Esophagus squamous epithelium (tissue), 5 donors: Measurements from ENCODE around the gene RAB14. TPM values are rescaled to one million over a fixed set of nuclear protein-coding genes. Genes with fewer than 3 reads are reported as not detected.
A peak's percentile ranks its signal among the peaks of the same experiment; 100 is the strongest.
"Not testable (repeated sequence)": the region's sequence is repeated elsewhere in the genome, so short reads cannot be mapped to it uniquely, and the experiment has no call there.

Experiments
- DNase-seq: peaks from one replicate; lab custom pipeline; 2025; lab: John Stamatoyannopoulos, UW
- H3K27ac ChIP-seq, 4 donors: fragments of 200-600 bp; sonication (generic); one replicate each; pipeline ENCODE4 v1.5.1; 2016 to 2019; ENCODE audit warnings: mild to moderate bottlenecking in 1 of 4
- H3K27me3 ChIP-seq, 4 donors: fragments of 200-600 bp; sonication (generic); 1 replicate in 3 of 4; 2 replicates in 1 of 4; pipeline versions ENCODE4 v1.5.1 to v1.6.0; 2017 to 2021; ENCODE audit warnings: antibody characterized with exemption in 1 of 4
- H3K36me3 ChIP-seq, 3 donors: fragments of 200-600 bp; sonication (generic); one replicate each; pipeline ENCODE4 v1.5.1; 2016 to 2019
- H3K4me1 ChIP-seq, 3 donors: fragments of 200-600 bp; sonication (generic); one replicate each; pipeline ENCODE4 v1.5.1; 2017 to 2019
- H3K4me3 ChIP-seq, 4 donors: fragments of 200-600 bp; sonication (generic); 1 replicate in 3 of 4; 2 replicates in 1 of 4; pipeline ENCODE4 v1.5.1; 2016 to 2019; ENCODE audit warnings: mild to moderate bottlenecking in 2 of 4, moderate library complexity in 1 of 4
- H3K9me3 ChIP-seq, 3 donors: fragments of 200-600 bp; sonication (generic); one replicate each; pipeline ENCODE4 v1.5.1; 2016 to 2019
- CTCF ChIP-seq, 6 experiments: fragments of 450-650 bp in 4 of 6; fragments of 200-600 bp in 2 of 6; sonication (generic) in 2 of 6; IDR thresholded peaks; one replicate each; pipeline ENCODE4 v1.5.1; 2016 to 2019; ENCODE audit warnings: antibody characterized with exemption in 6 of 6, mild to moderate bottlenecking in 4 of 6, moderate library complexity in 4 of 6
- POLR2A ChIP-seq, 4 donors: fragments of 450-650 bp; IDR thresholded peaks; one replicate each; pipeline ENCODE4 v1.6.1; 2017; ENCODE audit warnings: antibody characterized with exemption in 4 of 4, mild to moderate bottlenecking in 4 of 4, moderate library complexity in 3 of 4
- WGBS, 2 donors: methylation state at CpG; one replicate each; pipeline ENCODE4 v1.1.5; 2018; 5-methylcytosine and 5-hydroxymethylcytosine counted together
- intact Hi-C: fragments of 100-400 bp; cut with DNase I; formaldehyde crosslinking; loops from one replicate; pipeline ENCODE4 v1.15.0; 2022
- small RNA-seq, 4 donors: library from RNA; depleted of rRNA; stranded (forward); fragments of <200 nt; gene quantifications; one replicate each; pipeline ENCODE3, GENCODE V24; 2016
- total RNA-seq, 4 donors: library from RNA; depleted of rRNA; stranded (reverse); fragments of >200 nt; gene quantifications; one replicate each; pipeline ENCODE4 v1.1.0, GENCODE V29; 2016
- donor health status: DM: yes; HTN: yes; CAD: no.

Gene RAB14
- total RNA-seq, 4 donors from 2014 or later, result 36.7 to 56.5 (median 42.8) TPM

- no peaks in the 10 kb centered on the region for H3K27me3 ChIP-seq
- peaks cover 7 to 16% (median 12%) of the 10 kb centered on the region in 3 donors for H3K4me1 ChIP-seq
- H3K36me3 ChIP-seq, result peaks cover 0 to 45% (median 0%) of the 10 kb centered on the region in 3 donors
- no peak for TF ChIP-seq CTCF (IDR thresholded peaks at IDR 0.05)
- TF ChIP-seq POLR2A (IDR thresholded peaks at IDR 0.05), result no peak
- H3K9me3 ChIP-seq, result no peaks in the 10 kb centered on the region
- WGBS, 2 donors, result 69 to 83% methylated on average over 13 to 18 of the region's 19 CpGs
- H3K4me3 ChIP-seq, result peak overlapping the region in 1 of 4 donors; percentile 24
- no peak for DNase-seq
- H3K27ac ChIP-seq, result peak overlapping the region; percentile 9 to 37 (median 20)
- intact Hi-C loops, result no loop called here
These were observed 68.4 kb downstream of the RAB14 start for GRCh38 chr9:121133104-121133816.

- H3K9me3 ChIP-seq, DNase-seq, H3K27ac ChIP-seq, H3K27me3 ChIP-seq, intact Hi-C loops, H3K4me3 ChIP-seq: not testable (repeated sequence)
- H3K36me3 ChIP-seq, result peaks cover 0 to 40% (median 0%) of the 10 kb centered on the region in 3 donors
- peaks cover 7 to 14% (median 12%) of the 10 kb centered on the region in 3 donors for H3K4me1 ChIP-seq
- 68 to 86% methylated on average over 3 of the region's 3 CpGs for WGBS, 2 donors
These were observed 72.3 kb downstream of the RAB14 start for GRCh38 chr9:121129384-121129783.

Small RNAs within 50 kb of the gene (small RNA-seq; reads per million reads assigned to genes)
- gene RN7SL181P, result 0 reads per million in 4 donors

Other genes starting within 250 kb of the RAB14 start
- 1 to 10 TPM in 3 of 4 donors, under 1 TPM in 1; 0.83 to 5.1 (median 1.6) TPM for gene C5, start 151.6 kb downstream of the RAB14 start, total RNA-seq
- 10 to 100 TPM in 1 of 4 donors, 1 to 10 TPM in 3; 7.2 to 15.3 (median 8.0) TPM for gene CNTRL, start 126.9 kb downstream of the RAB14 start, total RNA-seq
- gene GSN, start 66.3 kb upstream of the RAB14 start, total RNA-seq, result 1,000 to 10,000 TPM in 2 of 4 donors, 100 to 1,000 TPM in 2; 287 to 1,151 (median 926) TPM
- gene STOM, start 168.4 kb upstream of the RAB14 start, total RNA-seq, result 100 to 1,000 TPM in 2 of 4 donors, 10 to 100 TPM in 2; 43.7 to 169 (median 119) TPM